ENCODE data around the gene PTPRO.

Gene PTPRO

DNA sequence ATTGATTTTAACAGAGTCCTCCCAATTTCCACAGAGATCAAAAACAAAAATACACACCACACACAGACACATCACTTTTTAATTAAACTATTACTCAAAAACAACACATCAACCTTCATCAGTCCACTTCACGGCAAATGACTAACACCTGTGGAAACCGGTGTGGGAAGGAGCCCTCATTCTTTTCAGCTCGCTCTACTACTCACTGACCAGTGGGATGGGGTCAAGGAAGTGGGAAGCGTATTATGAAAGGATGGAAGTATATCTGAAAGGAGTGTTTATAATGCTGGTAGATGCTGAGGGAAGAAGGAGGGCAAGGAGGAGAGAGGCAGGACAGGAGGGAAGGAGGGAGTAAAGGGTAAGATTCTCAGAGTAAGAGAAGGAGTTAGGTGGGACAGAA lies 310.4 kb downstream of the PTPRO start:
- H3K4me3 ChIP-seq (ENCODE audit: low read depth, low read length) = no peak overlapping the region
- TF ChIP-seq POLR2A (IDR thresholded peaks at IDR 0.05; ENCODE audit: extremely low read depth, insufficient read length) = no peak
- TF ChIP-seq, protein P1, sequence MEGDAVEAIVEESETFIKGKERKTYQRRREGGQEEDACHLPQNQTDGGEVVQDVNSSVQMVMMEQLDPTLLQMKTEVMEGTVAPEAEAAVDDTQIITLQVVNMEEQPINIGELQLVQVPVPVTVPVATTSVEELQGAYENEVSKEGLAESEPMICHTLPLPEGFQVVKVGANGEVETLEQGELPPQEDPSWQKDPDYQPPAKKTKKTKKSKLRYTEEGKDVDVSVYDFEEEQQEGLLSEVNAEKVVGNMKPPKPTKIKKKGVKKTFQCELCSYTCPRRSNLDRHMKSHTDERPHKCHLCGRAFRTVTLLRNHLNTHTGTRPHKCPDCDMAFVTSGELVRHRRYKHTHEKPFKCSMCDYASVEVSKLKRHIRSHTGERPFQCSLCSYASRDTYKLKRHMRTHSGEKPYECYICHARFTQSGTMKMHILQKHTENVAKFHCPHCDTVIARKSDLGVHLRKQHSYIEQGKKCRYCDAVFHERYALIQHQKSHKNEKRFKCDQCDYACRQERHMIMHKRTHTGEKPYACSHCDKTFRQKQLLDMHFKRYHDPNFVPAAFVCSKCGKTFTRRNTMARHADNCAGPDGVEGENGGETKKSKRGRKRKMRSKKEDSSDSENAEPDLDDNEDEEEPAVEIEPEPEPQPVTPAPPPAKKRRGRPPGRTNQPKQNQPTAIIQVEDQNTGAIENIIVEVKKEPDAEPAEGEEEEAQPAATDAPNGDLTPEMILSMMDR (IDR thresholded peaks at IDR 0.05; ENCODE audit: low read depth, low read length) = no peak
- no peak for TF ChIP-seq MYC (IDR thresholded peaks at IDR 0.05; ENCODE audit: low read depth, low read length)
- TF ChIP-seq, protein P2, sequence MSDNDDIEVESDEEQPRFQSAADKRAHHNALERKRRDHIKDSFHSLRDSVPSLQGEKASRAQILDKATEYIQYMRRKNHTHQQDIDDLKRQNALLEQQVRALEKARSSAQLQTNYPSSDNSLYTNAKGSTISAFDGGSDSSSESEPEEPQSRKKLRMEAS (IDR thresholded peaks at IDR 0.05; ENCODE audit: low read depth, low read length) = no peak
- no peak for DNase-seq (ENCODE audit: low read depth)

DNA sequence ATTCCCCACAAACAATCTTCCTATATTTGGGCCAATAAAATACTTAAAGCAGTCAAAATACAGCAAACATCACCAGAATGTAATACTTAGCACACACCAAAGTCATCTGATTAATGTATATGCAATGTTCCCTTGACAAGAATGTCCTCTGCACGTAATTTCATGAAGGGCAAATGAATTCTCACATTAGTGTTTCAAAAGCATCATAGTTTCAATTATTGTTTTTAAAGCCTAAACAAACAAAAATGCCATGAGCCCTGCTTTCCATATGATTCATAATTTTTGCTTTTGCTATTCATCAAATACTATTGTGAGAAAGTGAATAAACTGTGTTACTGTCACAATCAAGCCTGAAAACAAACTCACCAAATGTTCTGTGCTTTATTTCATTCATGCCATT lies 310.9 kb downstream of the PTPRO start:
- TF ChIP-seq MYC (IDR thresholded peaks at IDR 0.05; ENCODE audit: low read depth, low read length) (no peak), POLR2A (IDR thresholded peaks at IDR 0.05; ENCODE audit: extremely low read depth, insufficient read length) (no peak)
- TF ChIP-seq, protein P1 (IDR thresholded peaks at IDR 0.05; ENCODE audit: low read depth, low read length) = no peak
- TF ChIP-seq, protein P2 (IDR thresholded peaks at IDR 0.05; ENCODE audit: low read depth, low read length) = no peak
- no peak overlapping the region for H3K4me3 ChIP-seq (ENCODE audit: low read depth, low read length)
- DNase-seq (ENCODE audit: low read depth) = no peak

DNA sequence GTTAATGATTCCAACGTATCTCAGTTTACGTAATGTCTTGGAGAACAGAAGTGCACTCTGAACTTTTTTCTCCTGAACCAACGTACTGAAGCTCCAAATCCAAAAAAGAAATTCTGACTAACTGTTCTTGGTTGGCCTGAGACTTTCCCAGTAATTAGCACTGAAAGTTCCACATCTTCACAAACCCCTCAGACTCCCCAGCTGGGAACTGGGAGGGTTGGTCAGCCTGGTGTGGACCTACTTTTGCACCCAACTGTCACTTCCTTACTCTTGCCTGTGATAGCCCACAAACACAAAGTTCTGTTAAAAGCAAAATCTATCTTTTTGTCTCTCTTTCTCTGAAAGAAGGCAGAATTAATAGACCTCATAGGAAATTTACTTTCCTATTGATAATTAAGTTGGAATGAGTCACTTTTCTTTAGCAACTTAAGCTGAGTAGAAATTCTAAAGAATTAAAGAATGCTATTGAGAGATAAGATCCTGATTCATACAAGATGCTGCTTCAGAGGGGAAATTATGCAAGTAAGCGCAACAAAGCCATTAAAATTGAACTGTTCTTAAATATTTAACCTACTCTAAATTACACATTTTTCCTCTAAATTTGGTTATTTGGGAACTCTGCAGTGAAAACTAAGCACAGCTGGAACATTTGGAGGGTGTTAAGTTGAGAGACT lies 311.8 kb downstream of the PTPRO start:
- TF ChIP-seq, protein P1 (IDR thresholded peaks at IDR 0.05; ENCODE audit: low read depth, low read length) = no peak
- TF ChIP-seq, protein P2 (IDR thresholded peaks at IDR 0.05; ENCODE audit: low read depth, low read length) = no peak
- TF ChIP-seq POLR2A (IDR thresholded peaks at IDR 0.05; ENCODE audit: extremely low read depth, insufficient read length) = no peak
- H3K4me3 ChIP-seq (ENCODE audit: low read depth, low read length) = no peak overlapping the region
- DNase-seq (ENCODE audit: low read depth) = peak; percentile 23

DNA sequence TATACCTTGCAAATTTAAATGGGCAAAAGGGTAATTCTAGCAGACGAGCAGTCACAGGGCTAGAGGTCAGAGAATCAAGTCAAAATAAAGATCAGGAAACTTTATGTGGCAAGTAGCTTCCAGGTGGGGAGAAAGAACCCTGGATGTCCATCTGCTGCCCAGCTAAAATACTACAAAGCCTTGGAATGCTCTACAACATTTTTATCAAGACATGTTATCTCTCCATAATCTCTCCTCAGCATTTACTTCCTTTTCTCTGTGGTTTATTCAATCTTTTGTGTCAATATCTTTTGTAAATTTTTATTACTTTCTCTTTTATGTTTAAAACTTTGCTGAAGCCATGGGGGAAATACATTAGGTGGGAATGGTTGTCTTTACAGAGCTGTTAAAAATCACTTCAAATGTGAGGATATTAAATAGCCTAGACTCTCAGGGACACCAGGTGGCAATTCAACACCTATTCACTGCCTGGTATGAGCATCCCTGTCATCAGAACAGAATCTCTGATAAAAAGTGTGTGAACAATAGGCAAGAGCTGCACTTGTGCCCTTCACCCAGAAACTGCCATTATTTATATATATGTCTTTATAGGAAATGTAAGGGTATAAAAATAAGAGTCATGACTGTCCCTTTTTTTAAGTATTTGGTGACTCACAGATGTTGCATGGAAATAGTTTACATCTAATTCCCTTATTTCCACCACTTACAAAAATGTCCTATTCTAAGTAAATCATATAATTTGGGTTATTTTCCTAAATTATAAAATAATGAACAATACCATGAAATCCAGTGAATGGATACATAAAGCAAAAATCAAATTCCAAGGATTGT lies 314.0 kb downstream of the PTPRO start:
- H3K4me3 ChIP-seq (ENCODE audit: low read depth, low read length) = no peak overlapping the region
- TF ChIP-seq POLR2A (IDR thresholded peaks at IDR 0.05; ENCODE audit: extremely low read depth, insufficient read length) = no peak
- TF ChIP-seq, protein P1 (IDR thresholded peaks at IDR 0.05; ENCODE audit: low read depth, low read length) = no peak
- TF ChIP-seq, protein P2 (IDR thresholded peaks at IDR 0.05; ENCODE audit: low read depth, low read length) = no peak
- TF ChIP-seq MYC (IDR thresholded peaks at IDR 0.05; ENCODE audit: low read depth, low read length) = no peak
- DNase-seq (ENCODE audit: low read depth) = no peak

DNA sequence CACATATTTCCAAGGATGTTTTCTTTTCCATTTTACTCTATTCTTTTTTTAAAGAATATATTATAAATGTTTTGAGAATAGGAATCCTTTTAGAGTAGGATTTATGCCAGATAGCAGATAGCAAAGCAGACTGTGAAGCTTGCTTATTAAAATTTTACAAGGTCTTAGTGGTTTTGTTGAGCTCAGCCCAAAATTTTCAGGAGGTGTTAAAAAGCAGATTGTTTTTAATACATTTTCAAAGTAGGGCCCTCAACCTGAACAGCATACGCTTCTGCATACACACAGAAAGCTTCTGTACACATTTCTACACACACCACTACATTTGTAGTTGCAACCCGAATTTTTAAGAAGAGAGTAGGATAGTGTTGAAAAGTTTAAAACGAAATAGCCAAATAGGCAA lies 315.9 kb downstream of the PTPRO start:
- DNase-seq (ENCODE audit: low read depth) = no peak
- TF ChIP-seq POLR2A (IDR thresholded peaks at IDR 0.05; ENCODE audit: extremely low read depth, insufficient read length) = no peak
- no peak overlapping the region for H3K4me3 ChIP-seq (ENCODE audit: low read depth, low read length)

DNA sequence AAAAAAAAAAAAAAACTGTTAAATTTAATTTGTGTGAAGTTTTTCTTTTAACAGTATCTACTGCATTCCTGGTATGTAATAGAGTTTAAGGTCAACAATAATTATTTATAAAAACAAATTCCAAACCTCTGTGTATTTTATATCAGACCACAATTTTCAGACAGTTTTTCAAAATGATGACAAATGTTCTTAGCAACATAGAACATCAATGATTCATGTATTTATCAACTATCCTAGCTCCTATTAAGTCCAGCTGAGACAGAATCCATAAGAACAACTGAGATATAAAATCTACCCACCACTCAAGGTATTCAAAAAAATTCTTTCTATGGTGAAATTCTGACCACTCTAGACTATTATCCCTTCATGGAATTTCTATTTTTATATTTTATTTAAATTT lies 322.4 kb downstream of the PTPRO start:
- DNase-seq (ENCODE audit: low read depth) = no peak
- H3K4me3 ChIP-seq (ENCODE audit: low read depth, low read length) = no peak overlapping the region
- TF ChIP-seq MYC (IDR thresholded peaks at IDR 0.05; ENCODE audit: low read depth, low read length) = no peak
- TF ChIP-seq POLR2A (IDR thresholded peaks at IDR 0.05; ENCODE audit: extremely low read depth, insufficient read length) = no peak
- TF ChIP-seq, protein P1 (IDR thresholded peaks at IDR 0.05; ENCODE audit: low read depth, low read length) = no peak
- TF ChIP-seq, protein P2 (IDR thresholded peaks at IDR 0.05; ENCODE audit: low read depth, low read length) = no peak

Data from NB4 (cell line).